Liver (tissue), 9 donors: Measurements from ENCODE around the gene FAM151A. TPM values are rescaled to one million over a fixed set of nuclear protein-coding genes. Genes with fewer than 3 reads are reported as not detected.

Source experiments
- DNase-seq: peaks from one replicate; pipeline ENCODE4 v3.0.0-alpha.2; 2017; ENCODE audit warnings: low spot score
- H3K27ac ChIP-seq, 2 donors: one replicate each; pipeline ENCODE4 v1.7.0; 2013; ENCODE audit warnings: inconsistent platforms in 2 of 2, low read length in 2 of 2, control low read depth in 1 of 2, low read depth in 1 of 2, mild to moderate bottlenecking in 1 of 2
- H3K27me3 ChIP-seq, 4 donors: one replicate each; pipeline versions ENCODE4 v1.6.1 to v1.7.0; 2013; ENCODE audit warnings: low read length in 3 of 4, inconsistent platforms in 1 of 4, mild to moderate bottlenecking in 1 of 4, moderate library complexity in 1 of 4; ENCODE audit not compliant: control insufficient read depth in 4 of 4, insufficient read depth in 4 of 4
- H3K36me3 ChIP-seq, 4 donors: one replicate each; pipeline versions ENCODE4 v1.6.1 to v1.7.0; 2013; ENCODE audit warnings: low read length in 3 of 4, mild to moderate bottlenecking in 3 of 4, low read depth in 1 of 4, moderate library complexity in 1 of 4; ENCODE audit not compliant: control insufficient read depth in 4 of 4, insufficient read depth in 3 of 4
- H3K4me1 ChIP-seq, 4 donors: one replicate each; pipeline versions ENCODE4 v1.6.1 to v1.7.0; 2013; ENCODE audit warnings: low read length in 3 of 4, mild to moderate bottlenecking in 3 of 4, moderate library complexity in 1 of 4; ENCODE audit not compliant: control insufficient read depth in 4 of 4, insufficient read depth in 4 of 4
- H3K4me3 ChIP-seq, 3 donors: one replicate each; pipeline versions ENCODE4 v1.6.1 to v1.7.0; 2013; ENCODE audit warnings: low read length in 3 of 3, control low read depth in 1 of 3, low read depth in 1 of 3, mild to moderate bottlenecking in 1 of 3
- H3K9ac ChIP-seq, 2 donors: one replicate each; pipeline ENCODE4 v1.7.0; 2013; ENCODE audit warnings: low read length in 2 of 2, mild to moderate bottlenecking in 2 of 2, moderate library complexity in 2 of 2, control low read depth in 1 of 2, low read depth in 1 of 2
- H3K9me3 ChIP-seq, 4 donors: one replicate each; pipeline versions ENCODE4 v1.6.1 to v1.7.0; 2013; ENCODE audit warnings: low read length in 3 of 4; ENCODE audit not compliant: control insufficient read depth in 4 of 4
- EGR1 ChIP-seq, 2 donors: IDR thresholded peaks; 2 replicates each; pipeline ENCODE4 v1.6.1; 2016 to 2018; ENCODE audit warnings: antibody characterized with exemption in 2 of 2, low read depth in 2 of 2
- FOXA1 ChIP-seq: IDR thresholded peaks from 2 replicates; pipeline ENCODE4 v1.6.1; 2016; ENCODE audit warnings: antibody characterized with exemption
- FOXA2 ChIP-seq: IDR thresholded peaks from 2 replicates; pipeline ENCODE4 v1.6.1; 2016; ENCODE audit warnings: antibody characterized with exemption
- HNF4A ChIP-seq, 2 donors: conservative IDR thresholded peaks; 2 replicates each; pipeline ENCODE4 v1.6.1; 2016; ENCODE audit warnings: antibody characterized with exemption in 2 of 2, mild to moderate bottlenecking in 2 of 2
- HNF4G ChIP-seq: IDR thresholded peaks from 2 replicates; pipeline ENCODE4 v1.6.1; 2016; ENCODE audit warnings: antibody characterized with exemption
- JUND ChIP-seq, 2 donors: IDR thresholded peaks; 2 replicates each; pipeline ENCODE4 v1.6.1; 2016; ENCODE audit warnings: antibody characterized with exemption in 2 of 2
- MAX ChIP-seq: IDR thresholded peaks from 2 replicates; pipeline ENCODE4 v1.6.1; 2016; ENCODE audit warnings: antibody characterized with exemption
- NR2F2 ChIP-seq: IDR thresholded peaks from 2 replicates; pipeline ENCODE4 v1.6.1; 2016; ENCODE audit warnings: antibody characterized with exemption
- RAD21 ChIP-seq, 2 donors: IDR thresholded peaks; 2 replicates each; pipeline ENCODE4 v1.6.1; 2016; ENCODE audit warnings: antibody characterized with exemption in 2 of 2, mild to moderate bottlenecking in 2 of 2
- REST ChIP-seq: IDR thresholded peaks from 2 replicates; pipeline ENCODE4 v1.6.1; 2016; ENCODE audit warnings: antibody characterized with exemption, mild to moderate bottlenecking
- RXRA ChIP-seq, 2 donors: IDR thresholded peaks; 2 replicates each; pipeline ENCODE4 v1.6.1; 2017 to 2018; ENCODE audit warnings: antibody characterized with exemption in 2 of 2, mild to moderate bottlenecking in 1 of 2
- SP1 ChIP-seq: IDR thresholded peaks from 2 replicates; pipeline ENCODE4 v1.6.1; 2018; ENCODE audit warnings: antibody characterized with exemption, mild to moderate bottlenecking
- TAF1 ChIP-seq: conservative IDR thresholded peaks from 2 replicates; pipeline ENCODE4 v1.6.1; 2016; ENCODE audit warnings: antibody characterized with exemption, mild to moderate bottlenecking
- YY1 ChIP-seq: IDR thresholded peaks from 2 replicates; pipeline ENCODE4 v1.6.1; 2016; ENCODE audit warnings: antibody characterized with exemption, mild to moderate bottlenecking
- WGBS: extraction: QIAGEN DNeasy Blood & Tissue Kit; methylation state at CpG from one replicate; pipeline ENCODE4 v1.1.7; 2013; 5-methylcytosine and 5-hydroxymethylcytosine counted together
- polyA plus RNA-seq, 2 donors: library from polyadenylated mRNA; stranded (reverse) in 1 of 2; unstranded in 1 of 2; fragments of 200-250 nt in 1 of 2; fragments of >200 nt in 1 of 2; fragmentation: Nextera tagmentation in 1 of 2; extraction: Ambion mirVana in 1 of 2; gene quantifications; one replicate each; pipeline versions ENCODE4 v1.2.1 to v1.2.3, GENCODE V29; 2013 to 2015
- total RNA-seq, 2 donors: library from RNA; depleted of rRNA; stranded (reverse); fragments of >200 nt; gene quantifications; one replicate each; pipeline ENCODE4 v1.2.3, GENCODE V29; 2014
- TF ChIP-seq, protein P1 (sequence below): IDR thresholded peaks from 2 replicates; pipeline ENCODE4 v1.6.1; 2016; ENCODE audit warnings: antibody characterized with exemption
- TF ChIP-seq, protein P2 (sequence below): IDR thresholded peaks from 2 replicates; pipeline ENCODE4 v1.6.1; 2016; ENCODE audit warnings: antibody characterized with exemption
- TF ChIP-seq, protein P3 (sequence below): fragments of 150-350 bp; IDR thresholded peaks from 2 replicates; pipeline ENCODE4 v1.5.1; 2017; ENCODE audit warnings: improper control_type of control experiment, low read depth, low read length; ENCODE audit not compliant: missing input control
- donor health status: healthy.
- donor health status: healthy.
- donor health status: healthy.
- donor health status: healthy.
- donor health status: healthy.

FAM151A gene
- total and polyA plus RNA-seq, 4 donors, result 1.5 to 25.1 (median 4.7) TPM

DNA sequence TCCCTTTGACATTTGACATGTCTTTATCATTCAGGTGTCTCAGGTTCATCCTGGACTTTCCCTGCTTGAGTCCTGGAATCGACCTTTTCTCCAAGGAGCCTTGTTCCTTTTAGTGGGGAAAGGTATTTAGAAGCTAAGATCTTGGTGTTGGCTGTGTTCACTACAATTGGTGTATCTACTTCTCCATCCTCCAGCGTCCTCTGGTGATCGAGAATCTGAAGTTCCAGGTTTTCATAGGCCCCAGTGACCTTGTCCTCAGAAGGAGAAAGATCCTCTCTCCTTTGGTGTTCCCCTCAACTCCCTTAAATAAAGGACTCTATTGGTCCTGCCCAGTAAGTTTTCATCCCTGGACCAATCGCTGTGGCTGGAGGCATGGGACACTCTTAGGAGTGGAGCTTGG lies 40.4 kb upstream of the FAM151A start:
- Histone ChIP-seq H3K9ac (no peak overlapping the region), H3K4me1 (peaks cover 0 to 9% (median 3%) of the 10 kb centered on the region in 4 donors), H3K9me3 (peaks cover 0 to 3% (median 0%) of the 10 kb centered on the region in 4 donors), H3K27ac (no peak overlapping the region), H3K36me3 (peaks cover 0 to 2% (median 0%) of the 10 kb centered on the region in 4 donors), H3K4me3 (no peak overlapping the region), H3K27me3 (no peaks in the 10 kb centered on the region)
- DNase-seq, result no peak
- TF ChIP-seq SP1 (no peak), HNF4G (no peak), TAF1 (no peak), JUND (IDR thresholded peaks at IDR 0.05) (no peak), HNF4A (conservative IDR thresholded peaks at IDR 0.05) (no peak), FOXA1 (no peak), EGR1 (IDR thresholded peaks at IDR 0.05; ENCODE audit: low read depth in 2 of 2) (no peak), MAX (no peak), YY1 (no peak), NR2F2 (no peak), RAD21 (IDR thresholded peaks at IDR 0.05) (no peak), RXRA (IDR thresholded peaks at IDR 0.05) (no peak), REST (no peak), FOXA2 (no peak)
- TF ChIP-seq, protein P1, sequence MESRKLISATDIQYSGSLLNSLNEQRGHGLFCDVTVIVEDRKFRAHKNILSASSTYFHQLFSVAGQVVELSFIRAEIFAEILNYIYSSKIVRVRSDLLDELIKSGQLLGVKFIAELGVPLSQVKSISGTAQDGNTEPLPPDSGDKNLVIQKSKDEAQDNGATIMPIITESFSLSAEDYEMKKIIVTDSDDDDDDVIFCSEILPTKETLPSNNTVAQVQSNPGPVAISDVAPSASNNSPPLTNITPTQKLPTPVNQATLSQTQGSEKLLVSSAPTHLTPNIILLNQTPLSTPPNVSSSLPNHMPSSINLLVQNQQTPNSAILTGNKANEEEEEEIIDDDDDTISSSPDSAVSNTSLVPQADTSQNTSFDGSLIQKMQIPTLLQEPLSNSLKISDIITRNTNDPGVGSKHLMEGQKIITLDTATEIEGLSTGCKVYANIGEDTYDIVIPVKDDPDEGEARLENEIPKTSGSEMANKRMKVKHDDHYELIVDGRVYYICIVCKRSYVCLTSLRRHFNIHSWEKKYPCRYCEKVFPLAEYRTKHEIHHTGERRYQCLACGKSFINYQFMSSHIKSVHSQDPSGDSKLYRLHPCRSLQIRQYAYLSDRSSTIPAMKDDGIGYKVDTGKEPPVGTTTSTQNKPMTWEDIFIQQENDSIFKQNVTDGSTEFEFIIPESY, result no peak
- TF ChIP-seq, protein P2, sequence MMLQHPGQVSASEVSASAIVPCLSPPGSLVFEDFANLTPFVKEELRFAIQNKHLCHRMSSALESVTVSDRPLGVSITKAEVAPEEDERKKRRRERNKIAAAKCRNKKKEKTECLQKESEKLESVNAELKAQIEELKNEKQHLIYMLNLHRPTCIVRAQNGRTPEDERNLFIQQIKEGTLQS, result no peak
- TF ChIP-seq, protein P3, sequence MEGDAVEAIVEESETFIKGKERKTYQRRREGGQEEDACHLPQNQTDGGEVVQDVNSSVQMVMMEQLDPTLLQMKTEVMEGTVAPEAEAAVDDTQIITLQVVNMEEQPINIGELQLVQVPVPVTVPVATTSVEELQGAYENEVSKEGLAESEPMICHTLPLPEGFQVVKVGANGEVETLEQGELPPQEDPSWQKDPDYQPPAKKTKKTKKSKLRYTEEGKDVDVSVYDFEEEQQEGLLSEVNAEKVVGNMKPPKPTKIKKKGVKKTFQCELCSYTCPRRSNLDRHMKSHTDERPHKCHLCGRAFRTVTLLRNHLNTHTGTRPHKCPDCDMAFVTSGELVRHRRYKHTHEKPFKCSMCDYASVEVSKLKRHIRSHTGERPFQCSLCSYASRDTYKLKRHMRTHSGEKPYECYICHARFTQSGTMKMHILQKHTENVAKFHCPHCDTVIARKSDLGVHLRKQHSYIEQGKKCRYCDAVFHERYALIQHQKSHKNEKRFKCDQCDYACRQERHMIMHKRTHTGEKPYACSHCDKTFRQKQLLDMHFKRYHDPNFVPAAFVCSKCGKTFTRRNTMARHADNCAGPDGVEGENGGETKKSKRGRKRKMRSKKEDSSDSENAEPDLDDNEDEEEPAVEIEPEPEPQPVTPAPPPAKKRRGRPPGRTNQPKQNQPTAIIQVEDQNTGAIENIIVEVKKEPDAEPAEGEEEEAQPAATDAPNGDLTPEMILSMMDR, result no peak
- WGBS, result 94% methylated on average over 4 of the region's 4 CpGs
